ENCODE data around the gene ERBIN. TPM values are rescaled to one million over a fixed set of nuclear protein-coding genes. Genes with fewer than 3 reads are reported as not detected.
A peak's percentile ranks its signal among the peaks of the same experiment; 100 is the strongest.
"Not testable (repeated sequence)": the region's sequence is repeated elsewhere in the genome, so short reads cannot be mapped to it uniquely, and the experiment has no call there.

The ERBIN gene
- 10 to 100 TPM; 55.0 to 61.5 TPM for total RNA-seq

- ATAC-seq (ENCODE audit: insufficient number of reproducible peaks, low FRiP score, low read depth) (peak; percentile 57), DNase-seq (ENCODE audit: low spot score) (peak; percentile 31)
- TF ChIP-seq CTCF (IDR thresholded peaks at IDR 0.05), result no peak
- peak within 1 kb of the TSS; percentile 99 for H3K4me3 ChIP-seq
- peaks cover 13 to 29% of the 10 kb centered on the region in 2 donors for H3K4me1 ChIP-seq (ENCODE audit: control insufficient read depth in 1 of 2, low read depth in 2 of 2)
- H3K9me3 ChIP-seq, result no peaks in the 10 kb centered on the region
- H3K27ac ChIP-seq, result peak within 1 kb of the TSS; percentile 99 to 100
- no peaks in the 10 kb centered on the region for H3K27me3 ChIP-seq (replicated peaks; ENCODE audit: insufficient read depth)
- no peaks in the 10 kb centered on the region for H3K36me3 ChIP-seq
These were observed at the start of gene ERBIN for GRCh38 chr5:65926276-65926783. ERBIN (plus strand) TSS chr5:65926575; CDS start chr5:65992719, 66,144 bp downstream.

GRCh38 chr5:65876970-65877369, 49.4 kb upstream of the ERBIN start:
- no peak for TF ChIP-seq CTCF (IDR thresholded peaks at IDR 0.05)
- Histone ChIP-seq H3K27ac (no peak overlapping the region), H3K36me3 (no peaks in the 10 kb centered on the region), H3K9me3 (no peaks in the 10 kb centered on the region), H3K27me3 (replicated peaks; ENCODE audit: insufficient read depth) (no peaks in the 10 kb centered on the region), H3K4me1 (ENCODE audit: control insufficient read depth in 1 of 2, low read depth in 2 of 2) (no peaks in the 10 kb centered on the region), H3K4me3 (no peak overlapping the region)
- ATAC-seq (ENCODE audit: insufficient number of reproducible peaks, low FRiP score, low read depth), result no peak
- DNase-seq (ENCODE audit: low spot score), result no peak

DNA sequence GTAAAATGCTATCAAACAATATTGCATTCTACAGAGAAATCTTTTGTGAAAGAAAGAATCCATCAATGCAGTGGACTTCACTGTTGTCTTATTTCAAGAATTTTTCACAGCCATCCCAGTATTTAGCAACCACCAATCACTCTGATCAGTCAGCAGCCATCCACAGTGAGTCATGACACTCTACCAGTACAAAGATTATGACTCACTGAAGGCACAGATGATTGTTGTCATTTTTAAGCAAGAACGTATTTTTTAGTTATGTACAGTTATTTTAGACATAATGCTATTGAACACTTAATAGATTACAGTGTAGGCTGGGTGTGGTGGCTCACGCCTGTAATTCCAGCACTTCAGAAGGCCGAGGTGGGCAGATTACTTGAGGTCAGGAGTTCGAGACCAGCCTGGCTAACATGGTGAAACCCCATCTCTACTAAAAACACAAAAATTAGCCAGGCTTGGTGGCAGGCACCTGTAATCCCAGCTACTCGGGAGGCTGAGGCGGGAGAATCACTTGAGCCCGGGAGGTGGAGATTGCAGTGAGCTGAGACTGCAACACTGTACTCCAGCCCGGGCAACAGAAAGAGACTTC, 46.6 kb upstream of the ERBIN start:
- H3K27me3 ChIP-seq (replicated peaks; ENCODE audit: insufficient read depth); H3K9me3 ChIP-seq; H3K4me1 ChIP-seq (ENCODE audit: control insufficient read depth in 1 of 2, low read depth in 2 of 2); H3K27ac ChIP-seq; H3K36me3 ChIP-seq; DNase-seq (ENCODE audit: low spot score); H3K4me3 ChIP-seq; ATAC-seq (ENCODE audit: insufficient number of reproducible peaks, low FRiP score, low read depth): not testable (repeated sequence)

DNA sequence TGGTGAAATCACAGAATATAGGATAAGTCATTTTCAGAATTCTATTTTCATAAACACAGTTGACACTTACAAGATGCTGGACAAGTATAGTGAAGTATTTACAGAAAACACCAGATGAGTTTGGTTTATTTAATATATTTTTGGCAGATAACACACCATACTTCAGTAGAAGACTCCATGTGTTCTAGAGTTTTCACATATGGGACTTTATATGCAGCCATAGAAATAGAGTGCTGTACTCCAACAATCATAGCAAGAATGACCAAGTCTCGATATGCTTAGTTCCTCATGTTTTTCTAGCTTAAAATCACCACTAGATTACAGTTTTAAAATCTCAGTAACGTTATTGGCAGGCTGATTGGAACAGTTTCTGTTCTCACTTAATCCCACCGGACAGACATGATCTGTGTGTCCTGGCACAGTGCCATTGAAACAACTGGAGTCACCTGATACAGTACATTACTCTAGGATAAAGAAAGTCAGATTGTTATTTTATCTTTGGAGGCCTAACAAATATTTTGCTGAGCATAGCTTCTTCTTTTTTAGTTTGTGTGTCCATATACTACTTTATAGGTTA, 45.8 kb upstream of the ERBIN start:
- Histone ChIP-seq H3K36me3 (no peaks in the 10 kb centered on the region), H3K4me1 (ENCODE audit: control insufficient read depth in 1 of 2, low read depth in 2 of 2) (no peaks in the 10 kb centered on the region), H3K27me3 (replicated peaks; ENCODE audit: insufficient read depth) (no peaks in the 10 kb centered on the region), H3K9me3 (no peaks in the 10 kb centered on the region), H3K4me3 (no peak overlapping the region), H3K27ac (no peak overlapping the region)
- TF ChIP-seq CTCF (IDR thresholded peaks at IDR 0.05), result no peak
- no peak for ATAC-seq (ENCODE audit: insufficient number of reproducible peaks, low FRiP score, low read depth)
- no peak for DNase-seq (ENCODE audit: low spot score)

DNA sequence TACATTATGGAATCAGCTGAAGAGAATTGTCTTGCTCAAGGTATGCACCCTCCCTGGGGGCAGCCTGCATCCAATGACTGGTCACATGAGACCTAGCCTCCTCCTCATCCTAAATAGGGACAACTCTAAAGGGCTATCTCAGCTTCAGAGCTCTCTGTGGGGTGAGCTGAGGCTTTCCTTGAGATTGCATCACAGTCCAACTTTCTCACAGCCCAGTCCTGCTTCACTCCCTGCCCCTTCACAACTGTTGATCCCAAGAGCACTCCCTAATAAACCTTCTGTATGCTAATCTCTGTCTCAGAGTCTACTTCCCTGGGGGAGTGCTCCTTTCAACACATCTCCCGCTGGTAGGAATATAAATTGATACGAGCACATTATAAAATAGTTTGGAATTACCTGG, 44.1 kb upstream of the ERBIN start:
- Histone ChIP-seq H3K27ac (no peak overlapping the region), H3K4me3 (no peak overlapping the region), H3K9me3 (no peaks in the 10 kb centered on the region), H3K4me1 (ENCODE audit: control insufficient read depth in 1 of 2, low read depth in 2 of 2) (no peaks in the 10 kb centered on the region), H3K36me3 (no peaks in the 10 kb centered on the region), H3K27me3 (replicated peaks; ENCODE audit: insufficient read depth) (no peaks in the 10 kb centered on the region)
- DNase-seq (ENCODE audit: low spot score) (no peak), ATAC-seq (ENCODE audit: insufficient number of reproducible peaks, low FRiP score, low read depth) (no peak)
- no peak for TF ChIP-seq CTCF (IDR thresholded peaks at IDR 0.05)

Measured in thoracic aorta (tissue), 2 donors.